Measurements from ENCODE around the gene INSIG1.
A peak's percentile ranks its signal among the peaks of the same experiment; 100 is the strongest.

Gene INSIG1

GRCh38 chr7:155285423-155285822, 12.3 kb upstream of the INSIG1 start:
- DNase-seq (ENCODE audit: low read depth), result no peak

- no peak for DNase-seq (ENCODE audit: low read depth)
Measured at GRCh38 chr7:155285833-155286232, 11.8 kb upstream of the INSIG1 start.

GRCh38 chr7:155286686-155287085, 11.0 kb upstream of the INSIG1 start:
- no peak for DNase-seq (ENCODE audit: low read depth)

- no peak for DNase-seq (ENCODE audit: low read depth)
Measured at GRCh38 chr7:155287284-155287935, 10.3 kb upstream of the INSIG1 start.

- no peak for DNase-seq (ENCODE audit: low read depth)
Measured at GRCh38 chr7:155288055-155288454, 9.6 kb upstream of the INSIG1 start.

GRCh38 chr7:155289107-155289506, 8.6 kb upstream of the INSIG1 start:
- no peak for DNase-seq (ENCODE audit: low read depth)

GRCh38 chr7:155289949-155290501, 7.7 kb upstream of the INSIG1 start:
- DNase-seq (ENCODE audit: low read depth), result no peak

GRCh38 chr7:155291045-155291530, 6.6 kb upstream of the INSIG1 start:
- no peak for DNase-seq (ENCODE audit: low read depth)

- DNase-seq (ENCODE audit: low read depth), result no peak
Measured at GRCh38 chr7:155291729-155292128, 5.9 kb upstream of the INSIG1 start.

GRCh38 chr7:155292680-155293226, 4.9 kb upstream of the INSIG1 start:
- DNase-seq (ENCODE audit: low read depth), result no peak

- DNase-seq (ENCODE audit: low read depth), result no peak
Measured at GRCh38 chr7:155293721-155294510, 3.8 kb upstream of the INSIG1 start.

- no peak for DNase-seq (ENCODE audit: low read depth)
Measured at GRCh38 chr7:155294511-155294778, 3.2 kb upstream of the INSIG1 start.

- no peak for DNase-seq (ENCODE audit: low read depth)
Measured at GRCh38 chr7:155295511-155295910, 2.2 kb upstream of the INSIG1 start.

- no peak for DNase-seq (ENCODE audit: low read depth)
Measured at GRCh38 chr7:155296006-155296787, 1.5 kb upstream of the INSIG1 start.

- peak; percentile 79 for DNase-seq (ENCODE audit: low read depth)
Measured at GRCh38 chr7:155296788-155297516, 726 bp upstream of the INSIG1 start.

- DNase-seq (ENCODE audit: low read depth), result no peak
Measured at GRCh38 chr7:155298288-155298833, 683 bp downstream of the INSIG1 start.

GRCh38 chr7:155298834-155299534, 1.3 kb downstream of the INSIG1 start:
- DNase-seq (ENCODE audit: low read depth), result peak; percentile 94

- DNase-seq (ENCODE audit: low read depth), result no peak
Measured at GRCh38 chr7:155299535-155300202, 2.0 kb downstream of the INSIG1 start.

- no peak for DNase-seq (ENCODE audit: low read depth)
Measured at GRCh38 chr7:155300641-155301452, 3.2 kb downstream of the INSIG1 start.
